Inflammatory macrophage treated with lipopolysaccharide for 1 hour (primary cell): Measurements from ENCODE around the gene ZNF611.
"Not testable (repeated sequence)": the region's sequence is repeated elsewhere in the genome, so short reads cannot be mapped to it uniquely, and the experiment has no call there.

Source experiments
- DNase-seq, 2 donors: peaks; one replicate each; pipeline ENCODE4 v3.0.0-alpha.2; 2020 to 2022

ZNF611 gene

GRCh38 chr19:52715902-52716301 lies 18.9 kb downstream of the ZNF611 start:
- not testable (repeated sequence) for DNase-seq

- not testable (repeated sequence) for DNase-seq
These were observed 19.5 kb downstream of the ZNF611 start for GRCh38 chr19:52715330-52715729.

- DNase-seq: not testable (repeated sequence)
These were observed 21.8 kb downstream of the ZNF611 start for GRCh38 chr19:52713051-52713450.

GRCh38 chr19:52711661-52712060 lies 23.2 kb downstream of the ZNF611 start:
- not testable (repeated sequence) for DNase-seq

- DNase-seq: no peak
These were observed 24.3 kb downstream of the ZNF611 start for GRCh38 chr19:52710538-52710937.

- not testable (repeated sequence) for DNase-seq
These were observed 29.2 kb downstream of the ZNF611 start for GRCh38 chr19:52705615-52706014.

GRCh38 chr19:52703917-52704316 lies 30.9 kb downstream of the ZNF611 start:
- no peak for DNase-seq

GRCh38 chr19:52700673-52701072 lies 34.2 kb downstream of the ZNF611 start:
- no peak for DNase-seq

- DNase-seq: not testable (repeated sequence)
These were observed 35.3 kb downstream of the ZNF611 start for GRCh38 chr19:52699555-52699954.

GRCh38 chr19:52695996-52696395 lies 38.8 kb downstream of the ZNF611 start:
- DNase-seq: no peak

- DNase-seq: no peak
These were observed 39.9 kb downstream of the ZNF611 start for GRCh38 chr19:52694921-52695320.

GRCh38 chr19:52694281-52694680 lies 40.6 kb downstream of the ZNF611 start:
- not testable (repeated sequence) for DNase-seq

GRCh38 chr19:52692431-52693008 lies 42.3 kb downstream of the ZNF611 start:
- DNase-seq: no peak

- DNase-seq: no peak
These were observed 43.1 kb downstream of the ZNF611 start for GRCh38 chr19:52691737-52692136.

- no peak for DNase-seq
These were observed 43.6 kb downstream of the ZNF611 start for GRCh38 chr19:52691215-52691610.

GRCh38 chr19:52690369-52691214 lies 44.3 kb downstream of the ZNF611 start:
- DNase-seq: peak; percentile 85 to 91

GRCh38 chr19:52689843-52690368 lies 44.9 kb downstream of the ZNF611 start:
- peak; percentile 1 to 9 for DNase-seq

GRCh38 chr19:52688925-52689796 lies 45.7 kb downstream of the ZNF611 start:
- DNase-seq: peak; percentile 15 to 44

GRCh38 chr19:52688335-52688734 lies 46.5 kb downstream of the ZNF611 start:
- DNase-seq: no peak

GRCh38 chr19:52687684-52688083 lies 47.2 kb downstream of the ZNF611 start:
- DNase-seq: no peak

- no peak for DNase-seq
These were observed 49.0 kb downstream of the ZNF611 start for GRCh38 chr19:52685811-52686210.

- DNase-seq: not testable (repeated sequence)
These were observed 53.6 kb downstream of the ZNF611 start for GRCh38 chr19:52681216-52681615.

GRCh38 chr19:52679598-52679997 lies 55.2 kb downstream of the ZNF611 start:
- DNase-seq: no peak
